Measurements from ENCODE around the gene XDH. TPM values are rescaled to one million over a fixed set of nuclear protein-coding genes. Genes with fewer than 3 reads are reported as not detected.

The XDH gene
- 1.1 to 1.8 TPM (median 1.4 TPM) in 5 replicates for total RNA-seq (2022; extraction: Qiagen RNA extraction; ENCODE audit: low read depth)

DNA sequence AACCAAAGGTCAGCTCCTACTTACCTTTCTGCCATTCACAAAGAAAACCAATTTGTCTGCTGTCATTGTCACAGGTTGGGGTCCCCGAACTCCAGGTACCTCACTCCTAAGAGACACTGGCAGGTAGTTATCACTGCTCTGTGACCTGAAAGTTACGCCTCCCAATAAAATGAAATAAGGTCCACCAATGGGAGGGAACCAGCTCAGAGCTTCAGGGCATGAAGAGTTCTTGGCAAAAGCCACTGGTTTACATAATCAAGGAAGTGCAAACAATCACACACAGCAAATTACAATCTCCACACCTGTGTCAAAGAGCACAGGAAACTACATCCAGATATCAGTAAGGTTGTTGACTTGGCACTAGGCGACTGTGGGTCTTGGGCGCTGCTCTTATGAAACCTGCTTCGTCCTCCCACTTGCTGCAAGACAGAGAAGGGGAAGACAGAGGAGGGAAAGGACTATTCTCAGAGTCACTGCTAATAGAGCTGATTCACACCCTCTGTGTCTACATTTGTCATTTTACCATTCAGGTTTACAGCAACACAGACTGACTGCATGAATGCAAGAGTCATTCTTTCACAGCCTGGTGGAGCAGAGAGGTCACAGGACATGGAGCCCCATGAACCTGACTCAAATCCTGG is at the start of gene XDH:
XDH (minus strand) TSS at position 142 of the 641 bp plus-strand sequence; CDS start at position 66, 76 bp downstream.

Other genes with a start within 250 kb of the XDH start
- gene CAPN14, start 197.2 kb downstream of the XDH start, total RNA-seq (2022; extraction: Qiagen RNA extraction; ENCODE audit: low read depth) = 0.03 to 0.07 TPM (median 0.05 TPM) in 4 of 5 replicates, not detected in the other
- gene EHD3, start 180.6 kb downstream of the XDH start, total RNA-seq (2022; extraction: Qiagen RNA extraction; ENCODE audit: low read depth) = 8.3 to 9.9 TPM (median 9.2 TPM) in 5 replicates
- 0.02 to 0.04 TPM (median 0.03 TPM) in 4 of 5 replicates, not detected in the other for gene SRD5A2, start 166.2 kb upstream of the XDH start, total RNA-seq (2022; extraction: Qiagen RNA extraction; ENCODE audit: low read depth)